Measurements from ENCODE around the gene ATP9B.

DNA sequence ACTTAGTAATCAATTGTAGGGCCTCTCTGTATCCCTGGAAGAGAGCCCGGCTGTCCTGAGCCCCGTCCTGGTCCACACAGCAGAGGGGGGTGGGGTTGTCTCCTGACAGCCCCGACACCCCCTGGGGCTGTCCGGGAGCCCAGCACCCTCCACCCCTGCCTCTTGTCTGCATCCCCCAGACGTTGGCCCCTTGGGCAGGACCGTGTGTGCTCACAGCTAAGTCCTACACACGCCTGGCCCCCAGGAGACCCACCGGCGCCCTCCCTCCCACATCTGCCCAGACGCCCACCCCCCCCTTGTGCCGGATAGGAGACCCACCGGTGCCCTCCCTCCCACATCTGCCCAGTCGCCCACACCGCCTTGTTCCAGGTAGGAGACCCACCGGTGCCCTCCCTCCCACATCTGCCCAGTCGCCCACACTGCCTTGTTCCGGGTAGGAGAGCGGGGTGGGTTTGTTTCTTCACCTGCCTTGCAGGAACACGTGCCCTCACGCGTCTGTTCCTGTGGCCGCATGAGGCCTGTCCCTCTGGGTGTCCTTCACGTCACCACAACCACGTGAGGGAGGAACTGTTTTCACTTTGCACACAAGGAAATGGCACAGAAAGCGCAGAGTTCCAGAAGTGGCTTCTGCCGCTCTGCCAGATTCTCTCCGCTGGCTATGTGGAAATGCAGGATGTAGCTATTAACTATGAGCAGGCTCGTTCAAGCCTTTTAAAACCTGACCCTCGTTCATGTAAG is 265.5 kb downstream of the ATP9B start:
- TF ChIP-seq, protein P1, sequence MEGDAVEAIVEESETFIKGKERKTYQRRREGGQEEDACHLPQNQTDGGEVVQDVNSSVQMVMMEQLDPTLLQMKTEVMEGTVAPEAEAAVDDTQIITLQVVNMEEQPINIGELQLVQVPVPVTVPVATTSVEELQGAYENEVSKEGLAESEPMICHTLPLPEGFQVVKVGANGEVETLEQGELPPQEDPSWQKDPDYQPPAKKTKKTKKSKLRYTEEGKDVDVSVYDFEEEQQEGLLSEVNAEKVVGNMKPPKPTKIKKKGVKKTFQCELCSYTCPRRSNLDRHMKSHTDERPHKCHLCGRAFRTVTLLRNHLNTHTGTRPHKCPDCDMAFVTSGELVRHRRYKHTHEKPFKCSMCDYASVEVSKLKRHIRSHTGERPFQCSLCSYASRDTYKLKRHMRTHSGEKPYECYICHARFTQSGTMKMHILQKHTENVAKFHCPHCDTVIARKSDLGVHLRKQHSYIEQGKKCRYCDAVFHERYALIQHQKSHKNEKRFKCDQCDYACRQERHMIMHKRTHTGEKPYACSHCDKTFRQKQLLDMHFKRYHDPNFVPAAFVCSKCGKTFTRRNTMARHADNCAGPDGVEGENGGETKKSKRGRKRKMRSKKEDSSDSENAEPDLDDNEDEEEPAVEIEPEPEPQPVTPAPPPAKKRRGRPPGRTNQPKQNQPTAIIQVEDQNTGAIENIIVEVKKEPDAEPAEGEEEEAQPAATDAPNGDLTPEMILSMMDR (IDR thresholded peaks at IDR 0.05), result no peak
- TF ChIP-seq POLR2A (IDR thresholded peaks at IDR 0.05), result no peak

Data from right lobe of liver (tissue), 4 donors.